ENCODE results near the gene TMEM163.

DNA sequence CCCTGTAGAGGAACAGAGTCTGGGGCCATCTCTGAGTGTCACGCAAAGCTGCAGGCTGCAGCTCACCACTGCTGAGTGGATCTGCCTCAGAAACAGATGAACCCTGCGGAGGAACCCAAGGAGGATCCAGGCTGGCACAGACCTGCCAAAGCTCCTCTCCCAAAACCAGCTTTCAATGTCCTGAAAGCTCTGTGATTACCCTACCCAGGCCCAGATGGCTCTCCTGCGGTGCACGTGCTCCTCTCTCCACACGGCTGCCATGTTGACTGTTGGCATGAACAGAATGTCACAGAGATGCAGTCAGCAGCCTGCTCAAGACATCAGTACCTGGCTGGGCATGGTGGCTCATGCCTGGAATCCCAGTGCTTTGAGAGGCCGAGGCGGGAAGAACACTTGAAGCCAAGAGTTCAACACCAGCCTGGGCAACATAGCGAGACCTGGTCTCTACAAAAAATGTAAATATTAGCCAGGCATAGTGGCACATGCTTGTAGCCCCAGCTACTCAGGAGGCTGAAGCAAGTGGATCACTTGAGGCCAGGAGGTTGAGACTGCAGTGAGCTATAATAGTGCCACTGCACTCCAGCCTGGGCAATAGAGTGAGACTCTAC, 248.1 kb downstream of the TMEM163 start:
- TF ChIP-seq ZNF473 (tag by site-specific recombination; IDR thresholded peaks at IDR 0.05) (no peak), ZNF416 (tag by site-specific recombination; IDR thresholded peaks at IDR 0.05) (no peak), GLIS1 (tag by site-specific recombination; IDR thresholded peaks at IDR 0.05) (no peak), ZSCAN18 (tag by site-specific recombination; IDR thresholded peaks at IDR 0.05) (no peak)
- TF ChIP-seq, protein P1, sequence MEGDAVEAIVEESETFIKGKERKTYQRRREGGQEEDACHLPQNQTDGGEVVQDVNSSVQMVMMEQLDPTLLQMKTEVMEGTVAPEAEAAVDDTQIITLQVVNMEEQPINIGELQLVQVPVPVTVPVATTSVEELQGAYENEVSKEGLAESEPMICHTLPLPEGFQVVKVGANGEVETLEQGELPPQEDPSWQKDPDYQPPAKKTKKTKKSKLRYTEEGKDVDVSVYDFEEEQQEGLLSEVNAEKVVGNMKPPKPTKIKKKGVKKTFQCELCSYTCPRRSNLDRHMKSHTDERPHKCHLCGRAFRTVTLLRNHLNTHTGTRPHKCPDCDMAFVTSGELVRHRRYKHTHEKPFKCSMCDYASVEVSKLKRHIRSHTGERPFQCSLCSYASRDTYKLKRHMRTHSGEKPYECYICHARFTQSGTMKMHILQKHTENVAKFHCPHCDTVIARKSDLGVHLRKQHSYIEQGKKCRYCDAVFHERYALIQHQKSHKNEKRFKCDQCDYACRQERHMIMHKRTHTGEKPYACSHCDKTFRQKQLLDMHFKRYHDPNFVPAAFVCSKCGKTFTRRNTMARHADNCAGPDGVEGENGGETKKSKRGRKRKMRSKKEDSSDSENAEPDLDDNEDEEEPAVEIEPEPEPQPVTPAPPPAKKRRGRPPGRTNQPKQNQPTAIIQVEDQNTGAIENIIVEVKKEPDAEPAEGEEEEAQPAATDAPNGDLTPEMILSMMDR (tag by site-specific recombination; IDR thresholded peaks at IDR 0.05): no peak
